GM19468 (cell line): ENCODE results near the gene CBFA2T3.

Experiments used
- ATAC-seq: cut with Tn5 transposase; IDR thresholded peaks from one replicate; pipeline ENCODE4 v1.9.1; 2021; ENCODE audit warnings: mild to moderate bottlenecking, moderate library complexity, moderate number of reproducible peaks; ENCODE audit not compliant: unreplicated experiment; ENCODE audit errors: extremely low read depth

Gene CBFA2T3

GRCh38 chr16:88943741-88944140, 33.3 kb downstream of the CBFA2T3 start:
- no peak for ATAC-seq

- ATAC-seq: no peak
Observed at GRCh38 chr16:88943131-88943664, 33.8 kb downstream of the CBFA2T3 start.

- ATAC-seq: no peak
Observed at GRCh38 chr16:88941913-88942909, 34.8 kb downstream of the CBFA2T3 start.

- no peak for ATAC-seq
Observed at GRCh38 chr16:88940862-88941817, 35.9 kb downstream of the CBFA2T3 start.

- ATAC-seq: no peak
Observed at GRCh38 chr16:88939972-88940861, 36.8 kb downstream of the CBFA2T3 start.

- no peak for ATAC-seq
Observed at GRCh38 chr16:88939245-88939971, 37.6 kb downstream of the CBFA2T3 start.

GRCh38 chr16:88938777-88939244, 38.2 kb downstream of the CBFA2T3 start:
- no peak for ATAC-seq

GRCh38 chr16:88938119-88938776, 38.8 kb downstream of the CBFA2T3 start:
- ATAC-seq: no peak

- ATAC-seq: no peak
Observed at GRCh38 chr16:88937206-88937621, 39.8 kb downstream of the CBFA2T3 start.

GRCh38 chr16:88936556-88937205, 40.3 kb downstream of the CBFA2T3 start:
- ATAC-seq: no peak

- no peak for ATAC-seq
Observed at GRCh38 chr16:88936008-88936555, 40.9 kb downstream of the CBFA2T3 start.

GRCh38 chr16:88934066-88934667, 42.8 kb downstream of the CBFA2T3 start:
- no peak for ATAC-seq

GRCh38 chr16:88932929-88933328, 44.1 kb downstream of the CBFA2T3 start:
- no peak for ATAC-seq

- no peak for ATAC-seq
Observed at GRCh38 chr16:88931936-88932335, 45.1 kb downstream of the CBFA2T3 start.

GRCh38 chr16:88931373-88931900, 45.6 kb downstream of the CBFA2T3 start:
- ATAC-seq: no peak

GRCh38 chr16:88930716-88931115, 46.3 kb downstream of the CBFA2T3 start:
- no peak for ATAC-seq

GRCh38 chr16:88929091-88929445, 47.9 kb downstream of the CBFA2T3 start:
- no peak for ATAC-seq
